HepG2 (cell line): ENCODE measurements around the gene ST6GALNAC6. TPM values are rescaled to one million over a fixed set of nuclear protein-coding genes. Genes with fewer than 3 reads are reported as not detected.
A peak's percentile ranks its signal among the peaks of the same experiment; 100 is the strongest.
"Not testable (repeated sequence)": the region's sequence is repeated elsewhere in the genome, so short reads cannot be mapped to it uniquely, and the experiment has no call there.

Source experiments
- ATAC-seq: fragments of 200-7000 bp; cut with Tn5 transposase; 3 replicates; pipeline ENCODE4 v1.9.1; 2020; ENCODE audit warnings: mild to moderate bottlenecking, moderate library complexity
- BruUV-seq: library from RNA; stranded (reverse); fragments of 400-500 nt; replicated peaks from 2 replicates; lab custom pipeline; 2021; lab: Mats Ljungman, UMichigan
- CTCF ChIA-PET: fragments of 300-600 bp; formaldehyde crosslinking; extraction: SDS; loops from one replicate; lab custom pipeline; 2021; ENCODE audit warnings: low total read pairs, inconsistent platforms, low intra/inter-chr PET ratio; lab: Yijun Ruan, JAX
- POLR2A ChIA-PET: fragments of 350-600 bp; sonication (Branson Sonifier 250); formaldehyde crosslinking; loops from one replicate; lab custom pipeline; 2020; ENCODE audit warnings: antibody characterized with exemption, inconsistent platforms; lab: Yijun Ruan, JAX
- DNase-seq: peaks from one replicate; pipeline ENCODE4 v3.0.0-alpha.2; 2015; ENCODE audit warnings: low spot score
- FAIRE-seq: peaks from 3 replicates; lab custom pipeline; 2011; peaks lifted over from hg19 to GRCh38; lab: Jason Lieb, UNC
- H2AFZ ChIP-seq: one replicate; pipeline ENCODE4 v1.6.1; 2011; ENCODE audit warnings: low read length, inconsistent platforms
- H3K27ac ChIP-seq: fragments of 300-600 bp; 3 replicates; pipeline ENCODE4 v1.8.0; 2011; ENCODE audit warnings: mixed run types, mild to moderate bottlenecking, mixed read lengths, low read length, inconsistent platforms; ENCODE audit not compliant: insufficient read depth; ENCODE audit errors: extremely low read length
- H3K27me3 ChIP-seq, 2 experiments: fragments of 200-600 bp in 1 of 2; 2 replicates in 1 of 2; 3 replicates in 1 of 2; pipeline versions ENCODE4 v1.6.0 to v1.8.0; 2011; ENCODE audit warnings: low read length in 2 of 2, mild to moderate bottlenecking in 2 of 2, moderate library complexity in 2 of 2, inconsistent platforms in 1 of 2; ENCODE audit not compliant: insufficient read depth in 2 of 2, control insufficient read depth in 1 of 2
- H3K36me3 ChIP-seq, 2 experiments: fragments of 200-600 bp in 1 of 2; replicated peaks in 1 of 2; 2 replicates in 1 of 2; 3 replicates in 1 of 2; pipeline versions ENCODE4 v1.5.1 to v1.8.0; 2011; ENCODE audit warnings: low read length in 2 of 2, inconsistent platforms in 1 of 2; ENCODE audit not compliant: insufficient read depth in 2 of 2, control insufficient read depth in 1 of 2
- H3K4me1 ChIP-seq: 2 replicates; pipeline ENCODE4 v1.5.1; 2012; ENCODE audit warnings: low read length, inconsistent platforms; ENCODE audit not compliant: insufficient read depth
- H3K4me2 ChIP-seq: 2 replicates; pipeline ENCODE4 v1.6.0; 2011; ENCODE audit warnings: low read depth, low read length, inconsistent platforms
- H3K4me3 ChIP-seq, 3 experiments: fragments of 200-600 bp in 1 of 3; sonication (generic), shearing (Covaris generic) in 1 of 3; replicated peaks in 1 of 3; 2 replicates each; pipeline ENCODE4 v1.5.1; 2011 to 2016; ENCODE audit warnings: low read length in 3 of 3, inconsistent platforms in 2 of 3, low read depth in 2 of 3, mild to moderate bottlenecking in 2 of 3, control low read depth in 1 of 3, mixed read lengths in 1 of 3; ENCODE audit not compliant: insufficient read depth in 1 of 3
- H3K79me2 ChIP-seq: one replicate; pipeline ENCODE4 v1.6.1; 2011; ENCODE audit warnings: low read length, inconsistent platforms; ENCODE audit not compliant: insufficient read depth
- H3K9ac ChIP-seq: 2 replicates; pipeline ENCODE4 v1.6.0; 2011; ENCODE audit warnings: mild to moderate bottlenecking, low read depth, low read length, inconsistent platforms; ENCODE audit not compliant: insufficient read depth
- H3K9me3 ChIP-seq: 2 replicates; pipeline ENCODE4 v1.5.1; 2012; ENCODE audit warnings: mild to moderate bottlenecking, low read length
- H4K20me1 ChIP-seq: 2 replicates; pipeline ENCODE4 v1.6.0; 2011; ENCODE audit warnings: inconsistent platforms, mild to moderate bottlenecking, low read length, moderate library complexity; ENCODE audit not compliant: insufficient read depth
- CCAR2 ChIP-seq: fragments of 200-400 bp; formaldehyde crosslinking; optimal IDR thresholded peaks from 2 replicates; pipeline ENCODE3; 2018; ENCODE audit warnings: low read depth, mild to moderate bottlenecking, low read length, moderate library complexity
- HNRNPL ChIP-seq: fragments of 200-400 bp; formaldehyde crosslinking; IDR thresholded peaks from 2 replicates; pipeline ENCODE4 v1.6.1; 2017; ENCODE audit warnings: mild to moderate bottlenecking, low read depth, low read length
- MEF2D ChIP-seq: sonication (generic); formaldehyde crosslinking; IDR thresholded peaks from 2 replicates; pipeline ENCODE4 v1.5.1; 2020; ENCODE audit warnings: mild to moderate bottlenecking, missing genetic modification reagents
- ZBTB42 ChIP-seq: sonication (generic); formaldehyde crosslinking; IDR thresholded peaks from 2 replicates; pipeline ENCODE4 v1.5.0; 2020; ENCODE audit warnings: mild to moderate bottlenecking, missing genetic modification reagents
- ZNF780A ChIP-seq: sonication (generic); formaldehyde crosslinking; IDR thresholded peaks from 2 replicates; pipeline ENCODE4 v1.8.0; 2022; ENCODE audit warnings: mild to moderate bottlenecking, missing genetic modification reagents, moderate library complexity
- WGBS: methylation state at CpG from one replicate; pipeline ENCODE4 v1.1.6; 2017; ENCODE audit warnings: low lambda C conversion rate; 5-methylcytosine and 5-hydroxymethylcytosine counted together
- in situ Hi-C: cut with HindIII; loops from 2 replicates; pipeline ENCODE4 v1.10.0; 2017; ENCODE audit warnings: low pct_unique_long_range_greater_than_20kb; ENCODE audit not compliant: extremely low pct_ligation_motif_present
- intact Hi-C: fragments of 100-400 bp; cut with micrococcal nuclease; formaldehyde crosslinking; loops from one replicate; pipeline ENCODE4 v1.10.0; 2022; ENCODE audit not compliant: unreplicated experiment
- polyA plus RNA-seq, 8 experiments: library from polyadenylated mRNA; depleted of rRNA in 3 of 8; stranded (reverse) in 7 of 8; unstranded in 1 of 8; fragments of >200 nt; fragmentation: Illumina TruSeq in 4 of 8; extraction: Trizol in 4 of 8; gene quantifications; 2 replicates each; pipeline versions ENCODE4 v1.2.1 to v1.2.3, GENCODE V29; 2011 to 2016; ENCODE audit warnings: low read depth in 4 of 8, missing spikeins in 1 of 8, mixed read lengths in 1 of 8; ENCODE audit not compliant: insufficient read depth in 1 of 8
- total RNA-seq, 5 experiments: library from RNA; depleted of rRNA; stranded (reverse); fragments of >200 nt; fragmentation: Illumina TruSeq; extraction: Trizol; gene quantifications; 2 replicates each; pipeline ENCODE4 v1.2.3, GENCODE V29; 2016; ENCODE audit warnings: low read depth in 1 of 5
- TF ChIP-seq, protein P1 (sequence below): fragments of 450-650 bp; IDR thresholded peaks from 2 replicates; pipeline ENCODE4 v1.6.1; 2016
- TF ChIP-seq, protein P2 (sequence below): sonication (generic); formaldehyde crosslinking; conservative IDR thresholded peaks from 2 replicates; pipeline ENCODE4 v1.8.0; 2022; ENCODE audit warnings: missing genetic modification reagents
- TF ChIP-seq, protein P3 (sequence below): sonication (generic); formaldehyde crosslinking; IDR thresholded peaks from 2 replicates; pipeline ENCODE4 v1.4.0; 2020; ENCODE audit warnings: missing genetic modification reagents

Gene ST6GALNAC6
- total and polyA plus RNA-seq, 2 of the 13 experiments (the other 11 are each of a cell fraction or from before 2014, with no cell fraction given), result 18.5 to 65.4 TPM

DNA sequence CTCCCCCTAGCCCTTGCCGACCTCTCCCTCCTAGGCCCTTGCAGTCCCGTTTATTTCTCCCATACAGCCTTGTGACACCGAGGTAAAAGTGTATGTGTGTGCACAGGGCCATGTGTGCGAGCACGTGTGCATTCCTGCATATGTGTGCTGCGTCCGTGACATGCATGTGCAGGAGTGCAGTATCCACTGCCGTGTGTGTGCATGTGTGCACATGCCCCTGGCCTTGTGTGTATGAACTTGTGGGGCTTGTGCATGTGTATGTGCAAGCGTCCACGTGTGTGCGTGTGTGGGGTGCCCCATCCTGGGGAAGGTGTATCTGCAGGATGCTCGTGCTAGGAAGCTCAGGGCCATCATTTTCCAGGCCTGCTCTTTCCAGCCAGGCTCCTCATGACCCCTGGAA, 28.5 kb downstream of the ST6GALNAC6 start:
- H4K20me1 ChIP-seq, result no peaks in the 10 kb centered on the region
- intact Hi-C loops, result loop anchor here (1.0 kb wide), 2 partner anchors 50 to 85 kb away; partner anchors contain the start of gene CDK9
- H3K79me2 ChIP-seq, result no peaks in the 10 kb centered on the region
- no peak for TF ChIP-seq MEF2D (CRISPR knock-in tag)
- no peak for TF ChIP-seq CCAR2
- TF ChIP-seq HNRNPL, result no peak
- TF ChIP-seq ZBTB42, result no peak
- TF ChIP-seq, protein P1, sequence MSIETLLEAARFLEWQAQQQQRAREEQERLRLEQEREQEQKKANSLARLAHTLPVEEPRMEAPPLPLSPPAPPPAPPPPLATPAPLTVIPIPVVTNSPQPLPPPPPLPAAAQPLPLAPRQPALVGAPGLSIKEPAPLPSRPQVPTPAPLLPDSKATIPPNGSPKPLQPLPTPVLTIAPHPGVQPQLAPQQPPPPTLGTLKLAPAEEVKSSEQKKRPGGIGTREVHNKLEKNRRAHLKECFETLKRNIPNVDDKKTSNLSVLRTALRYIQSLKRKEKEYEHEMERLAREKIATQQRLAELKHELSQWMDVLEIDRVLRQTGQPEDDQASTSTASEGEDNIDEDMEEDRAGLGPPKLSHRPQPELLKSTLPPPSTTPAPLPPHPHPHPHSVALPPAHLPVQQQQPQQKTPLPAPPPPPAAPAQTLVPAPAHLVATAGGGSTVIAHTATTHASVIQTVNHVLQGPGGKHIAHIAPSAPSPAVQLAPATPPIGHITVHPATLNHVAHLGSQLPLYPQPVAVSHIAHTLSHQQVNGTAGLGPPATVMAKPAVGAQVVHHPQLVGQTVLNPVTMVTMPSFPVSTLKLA, result 0 out of 2 replicates have a peak, but pooled peaks have one; percentile 16
- TF ChIP-seq, protein P2, sequence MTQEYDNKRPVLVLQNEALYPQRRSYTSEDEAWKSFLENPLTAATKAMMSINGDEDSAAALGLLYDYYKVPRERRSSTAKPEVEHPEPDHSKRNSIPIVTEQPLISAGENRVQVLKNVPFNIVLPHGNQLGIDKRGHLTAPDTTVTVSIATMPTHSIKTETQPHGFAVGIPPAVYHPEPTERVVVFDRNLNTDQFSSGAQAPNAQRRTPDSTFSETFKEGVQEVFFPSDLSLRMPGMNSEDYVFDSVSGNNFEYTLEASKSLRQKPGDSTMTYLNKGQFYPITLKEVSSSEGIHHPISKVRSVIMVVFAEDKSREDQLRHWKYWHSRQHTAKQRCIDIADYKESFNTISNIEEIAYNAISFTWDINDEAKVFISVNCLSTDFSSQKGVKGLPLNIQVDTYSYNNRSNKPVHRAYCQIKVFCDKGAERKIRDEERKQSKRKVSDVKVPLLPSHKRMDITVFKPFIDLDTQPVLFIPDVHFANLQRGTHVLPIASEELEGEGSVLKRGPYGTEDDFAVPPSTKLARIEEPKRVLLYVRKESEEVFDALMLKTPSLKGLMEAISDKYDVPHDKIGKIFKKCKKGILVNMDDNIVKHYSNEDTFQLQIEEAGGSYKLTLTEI (CRISPR knock-in tag), result no peak
- TF ChIP-seq ZNF780A (CRISPR knock-in tag), result no peak
- TF ChIP-seq, protein P3, sequence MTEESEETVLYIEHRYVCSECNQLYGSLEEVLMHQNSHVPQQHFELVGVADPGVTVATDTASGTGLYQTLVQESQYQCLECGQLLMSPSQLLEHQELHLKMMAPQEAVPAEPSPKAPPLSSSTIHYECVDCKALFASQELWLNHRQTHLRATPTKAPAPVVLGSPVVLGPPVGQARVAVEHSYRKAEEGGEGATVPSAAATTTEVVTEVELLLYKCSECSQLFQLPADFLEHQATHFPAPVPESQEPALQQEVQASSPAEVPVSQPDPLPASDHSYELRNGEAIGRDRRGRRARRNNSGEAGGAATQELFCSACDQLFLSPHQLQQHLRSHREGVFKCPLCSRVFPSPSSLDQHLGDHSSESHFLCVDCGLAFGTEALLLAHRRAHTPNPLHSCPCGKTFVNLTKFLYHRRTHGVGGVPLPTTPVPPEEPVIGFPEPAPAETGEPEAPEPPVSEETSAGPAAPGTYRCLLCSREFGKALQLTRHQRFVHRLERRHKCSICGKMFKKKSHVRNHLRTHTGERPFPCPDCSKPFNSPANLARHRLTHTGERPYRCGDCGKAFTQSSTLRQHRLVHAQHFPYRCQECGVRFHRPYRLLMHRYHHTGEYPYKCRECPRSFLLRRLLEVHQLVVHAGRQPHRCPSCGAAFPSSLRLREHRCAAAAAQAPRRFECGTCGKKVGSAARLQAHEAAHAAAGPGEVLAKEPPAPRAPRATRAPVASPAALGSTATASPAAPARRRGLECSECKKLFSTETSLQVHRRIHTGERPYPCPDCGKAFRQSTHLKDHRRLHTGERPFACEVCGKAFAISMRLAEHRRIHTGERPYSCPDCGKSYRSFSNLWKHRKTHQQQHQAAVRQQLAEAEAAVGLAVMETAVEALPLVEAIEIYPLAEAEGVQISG (CRISPR knock-in tag), result no peak
- in situ Hi-C loops, result loop anchor here (5.0 kb wide), 1 partner anchor 46 kb away; the partner anchor contains the start of gene ST6GALNAC4
- no peaks in the 10 kb centered on the region for H3K27me3 ChIP-seq
- H3K9me3 ChIP-seq, result no peaks in the 10 kb centered on the region
- no peaks in the 10 kb centered on the region; a peak in 2 of 5 replicates for H3K36me3 ChIP-seq
- no peak overlapping the region for H3K4me2 ChIP-seq
- H2AFZ ChIP-seq, result no peak overlapping the region
- FAIRE-seq (no peak), DNase-seq (no peak), ATAC-seq (no peak)
- no peak overlapping the region for H3K4me3 ChIP-seq
- CTCF ChIA-PET, result no interaction called here
- H3K4me1 ChIP-seq, result peaks cover 19% of the 10 kb centered on the region
- H3K27ac ChIP-seq, result no peak overlapping the region
- POLR2A ChIA-PET, result interaction anchor here (1.9 kb wide), 1 partner anchor 46 kb away, joined by 4 read pairs; the partner anchor contains the start of gene ST6GALNAC4
- no peak overlapping the region for H3K9ac ChIP-seq
- BruUV-seq, result no TSS peak
- WGBS, result 91% methylated on average over 11 of the region's 12 CpGs

DNA sequence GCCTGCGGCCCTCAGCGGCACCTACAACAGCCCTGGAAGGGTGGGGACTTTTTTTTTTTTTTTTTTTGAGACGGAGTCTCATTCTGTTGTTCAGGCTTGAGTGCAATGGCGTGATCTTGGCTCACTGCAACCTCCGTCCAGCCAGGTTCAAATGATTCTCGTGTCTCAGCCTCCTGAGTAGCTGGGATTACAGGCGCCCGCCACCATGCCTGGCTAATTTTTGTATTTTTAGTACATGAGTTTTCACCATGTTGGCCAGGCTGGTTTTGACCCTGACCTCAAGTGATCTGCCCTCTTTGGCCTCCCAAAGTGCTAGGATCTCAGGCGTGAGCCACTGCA, 29.3 kb downstream of the ST6GALNAC6 start:
- not testable (repeated sequence) for H3K27ac ChIP-seq, H2AFZ ChIP-seq, H3K4me2 ChIP-seq, H3K79me2 ChIP-seq, H3K27me3 ChIP-seq, H3K4me3 ChIP-seq, ATAC-seq, DNase-seq, H4K20me1 ChIP-seq, H3K36me3 ChIP-seq, BruUV-seq, H3K9me3 ChIP-seq, FAIRE-seq, H3K9ac ChIP-seq
- in situ Hi-C loops, result loop anchor here (5.0 kb wide), 1 partner anchor 47 kb away; the partner anchor contains the start of gene ST6GALNAC4
- WGBS, result 63% methylated on average over 9 of the region's 9 CpGs
- POLR2A ChIA-PET, result interaction anchor here (0.6 to 1.9 kb wide), 7 partner anchors 27 to 430 kb away, joined by 3 to 5 read pairs (median 4); partner anchors contain the start of genes FPGS and ST6GALNAC4
- CTCF ChIA-PET, result interaction anchor here (1.0 to 1.3 kb wide), 5 partner anchors 44 to 280 kb away, joined by 3 to 10 read pairs (median 7); partner anchors contain the start of gene TOR2A
- intact Hi-C loops, result loop anchor here (1.0 kb wide), 2 partner anchors 51 to 84 kb away; partner anchors contain the start of gene CDK9
- peaks cover 13% of the 10 kb centered on the region for H3K4me1 ChIP-seq
